ENCODE measurements around the gene FREY1.

FREY1 gene

DNA sequence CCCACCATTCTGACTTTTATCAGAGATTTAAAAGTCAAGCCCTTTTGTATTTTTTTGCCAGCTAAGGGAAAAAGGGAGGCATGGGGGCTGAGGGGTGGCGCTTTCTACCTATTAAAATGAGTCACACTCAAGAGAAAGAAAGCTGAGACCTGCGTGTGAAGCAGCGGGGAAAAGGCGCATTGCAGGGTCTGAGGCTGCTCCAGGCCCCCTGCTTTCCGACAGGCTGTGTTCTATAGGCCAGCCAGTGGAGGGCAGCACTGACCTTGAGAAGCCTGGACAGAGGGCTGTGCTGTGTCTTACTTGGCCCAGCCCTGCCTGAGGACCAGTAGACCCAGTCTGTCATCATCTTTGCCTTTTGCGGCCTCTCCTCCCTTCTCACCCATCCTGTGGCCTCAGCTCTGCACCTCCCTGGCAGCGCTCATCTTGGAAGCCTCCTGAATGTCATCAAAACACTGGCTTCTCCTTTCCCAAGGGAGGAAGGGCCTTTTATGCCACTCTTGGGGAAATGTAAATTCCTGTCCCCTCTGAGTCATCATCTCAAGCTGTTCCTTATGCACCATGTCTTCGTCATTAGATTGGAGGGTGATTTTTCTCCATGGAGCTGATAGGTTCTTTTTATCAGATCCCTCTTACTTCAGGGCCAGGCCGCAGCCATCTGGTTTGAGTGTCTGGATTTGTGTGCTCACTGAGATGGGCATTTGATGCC lies 34.3 kb downstream of the FREY1 start (continued):
- TF ChIP-seq, protein P1, sequence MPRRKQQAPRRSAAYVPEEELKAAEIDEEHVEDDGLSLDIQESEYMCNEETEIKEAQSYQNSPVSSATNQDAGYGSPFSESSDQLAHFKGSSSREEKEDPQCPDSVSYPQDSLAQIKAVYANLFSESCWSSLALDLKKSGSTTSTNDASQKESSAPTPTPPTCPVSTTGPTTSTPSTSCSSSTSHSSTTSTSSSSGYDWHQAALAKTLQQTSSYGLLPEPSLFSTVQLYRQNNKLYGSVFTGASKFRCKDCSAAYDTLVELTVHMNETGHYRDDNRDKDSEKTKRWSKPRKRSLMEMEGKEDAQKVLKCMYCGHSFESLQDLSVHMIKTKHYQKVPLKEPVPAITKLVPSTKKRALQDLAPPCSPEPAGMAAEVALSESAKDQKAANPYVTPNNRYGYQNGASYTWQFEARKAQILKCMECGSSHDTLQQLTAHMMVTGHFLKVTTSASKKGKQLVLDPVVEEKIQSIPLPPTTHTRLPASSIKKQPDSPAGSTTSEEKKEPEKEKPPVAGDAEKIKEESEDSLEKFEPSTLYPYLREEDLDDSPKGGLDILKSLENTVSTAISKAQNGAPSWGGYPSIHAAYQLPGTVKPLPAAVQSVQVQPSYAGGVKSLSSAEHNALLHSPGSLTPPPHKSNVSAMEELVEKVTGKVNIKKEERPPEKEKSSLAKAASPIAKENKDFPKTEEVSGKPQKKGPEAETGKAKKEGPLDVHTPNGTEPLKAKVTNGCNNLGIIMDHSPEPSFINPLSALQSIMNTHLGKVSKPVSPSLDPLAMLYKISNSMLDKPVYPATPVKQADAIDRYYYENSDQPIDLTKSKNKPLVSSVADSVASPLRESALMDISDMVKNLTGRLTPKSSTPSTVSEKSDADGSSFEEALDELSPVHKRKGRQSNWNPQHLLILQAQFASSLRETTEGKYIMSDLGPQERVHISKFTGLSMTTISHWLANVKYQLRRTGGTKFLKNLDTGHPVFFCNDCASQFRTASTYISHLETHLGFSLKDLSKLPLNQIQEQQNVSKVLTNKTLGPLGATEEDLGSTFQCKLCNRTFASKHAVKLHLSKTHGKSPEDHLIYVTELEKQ (tag by site-specific recombination; IDR thresholded peaks at IDR 0.05; ENCODE audit: borderline replicate concordance): no peak
- TF ChIP-seq ZNF473 (tag by site-specific recombination; IDR thresholded peaks at IDR 0.05) (no peak), ZIC2 (tag by site-specific recombination; IDR thresholded peaks at IDR 0.05) (0 out of 2 replicates have a peak, but pooled peaks have one; percentile 13), ZNF335 (tag by site-specific recombination; conservative IDR thresholded peaks at IDR 0.05) (peak; percentile 82), ZNF501 (tag by site-specific recombination; IDR thresholded peaks at IDR 0.05) (no peak), ZNF394 (tag by site-specific recombination; IDR thresholded peaks at IDR 0.05; ENCODE audit: borderline replicate concordance) (peak; percentile 77; the same call in 1 of the 2 replicates), SETDB1 (IDR thresholded peaks at IDR 0.05; ENCODE audit: insufficient read length, low read length) (no peak), MEIS1 (CRISPR knock-in tag; IDR thresholded peaks at IDR 0.05; ENCODE audit: borderline replicate concordance) (no peak), ZNF174 (tag by site-specific recombination; IDR thresholded peaks at IDR 0.05) (no peak), ZSCAN30 (tag by site-specific recombination; IDR thresholded peaks at IDR 0.05) (peak; percentile 11; the same call in 1 of the 2 replicates), KLF7 (tag by site-specific recombination; IDR thresholded peaks at IDR 0.05; ENCODE audit: borderline replicate concordance) (no peak), ZNF146 (tag by site-specific recombination; IDR thresholded peaks at IDR 0.05) (no peak), OVOL3 (tag by site-specific recombination; IDR thresholded peaks at IDR 0.05) (no peak), ZNF837 (tag by site-specific recombination; IDR thresholded peaks at IDR 0.05) (no peak), ZFP37 (tag by site-specific recombination; IDR thresholded peaks at IDR 0.05) (peak; percentile 58; the same call in 1 of the 2 replicates), ZNF600 (tag by site-specific recombination; IDR thresholded peaks at IDR 0.05) (peak; percentile 55), ZNF654 (tag by site-specific recombination; IDR thresholded peaks at IDR 0.05; ENCODE audit: low read depth) (peak; percentile 92), ZNF10 (tag by site-specific recombination; IDR thresholded peaks at IDR 0.05) (no peak), ZNF560 (tag by site-specific recombination; IDR thresholded peaks at IDR 0.05; ENCODE audit: borderline replicate concordance) (no peak)
- TF ChIP-seq, protein P2, sequence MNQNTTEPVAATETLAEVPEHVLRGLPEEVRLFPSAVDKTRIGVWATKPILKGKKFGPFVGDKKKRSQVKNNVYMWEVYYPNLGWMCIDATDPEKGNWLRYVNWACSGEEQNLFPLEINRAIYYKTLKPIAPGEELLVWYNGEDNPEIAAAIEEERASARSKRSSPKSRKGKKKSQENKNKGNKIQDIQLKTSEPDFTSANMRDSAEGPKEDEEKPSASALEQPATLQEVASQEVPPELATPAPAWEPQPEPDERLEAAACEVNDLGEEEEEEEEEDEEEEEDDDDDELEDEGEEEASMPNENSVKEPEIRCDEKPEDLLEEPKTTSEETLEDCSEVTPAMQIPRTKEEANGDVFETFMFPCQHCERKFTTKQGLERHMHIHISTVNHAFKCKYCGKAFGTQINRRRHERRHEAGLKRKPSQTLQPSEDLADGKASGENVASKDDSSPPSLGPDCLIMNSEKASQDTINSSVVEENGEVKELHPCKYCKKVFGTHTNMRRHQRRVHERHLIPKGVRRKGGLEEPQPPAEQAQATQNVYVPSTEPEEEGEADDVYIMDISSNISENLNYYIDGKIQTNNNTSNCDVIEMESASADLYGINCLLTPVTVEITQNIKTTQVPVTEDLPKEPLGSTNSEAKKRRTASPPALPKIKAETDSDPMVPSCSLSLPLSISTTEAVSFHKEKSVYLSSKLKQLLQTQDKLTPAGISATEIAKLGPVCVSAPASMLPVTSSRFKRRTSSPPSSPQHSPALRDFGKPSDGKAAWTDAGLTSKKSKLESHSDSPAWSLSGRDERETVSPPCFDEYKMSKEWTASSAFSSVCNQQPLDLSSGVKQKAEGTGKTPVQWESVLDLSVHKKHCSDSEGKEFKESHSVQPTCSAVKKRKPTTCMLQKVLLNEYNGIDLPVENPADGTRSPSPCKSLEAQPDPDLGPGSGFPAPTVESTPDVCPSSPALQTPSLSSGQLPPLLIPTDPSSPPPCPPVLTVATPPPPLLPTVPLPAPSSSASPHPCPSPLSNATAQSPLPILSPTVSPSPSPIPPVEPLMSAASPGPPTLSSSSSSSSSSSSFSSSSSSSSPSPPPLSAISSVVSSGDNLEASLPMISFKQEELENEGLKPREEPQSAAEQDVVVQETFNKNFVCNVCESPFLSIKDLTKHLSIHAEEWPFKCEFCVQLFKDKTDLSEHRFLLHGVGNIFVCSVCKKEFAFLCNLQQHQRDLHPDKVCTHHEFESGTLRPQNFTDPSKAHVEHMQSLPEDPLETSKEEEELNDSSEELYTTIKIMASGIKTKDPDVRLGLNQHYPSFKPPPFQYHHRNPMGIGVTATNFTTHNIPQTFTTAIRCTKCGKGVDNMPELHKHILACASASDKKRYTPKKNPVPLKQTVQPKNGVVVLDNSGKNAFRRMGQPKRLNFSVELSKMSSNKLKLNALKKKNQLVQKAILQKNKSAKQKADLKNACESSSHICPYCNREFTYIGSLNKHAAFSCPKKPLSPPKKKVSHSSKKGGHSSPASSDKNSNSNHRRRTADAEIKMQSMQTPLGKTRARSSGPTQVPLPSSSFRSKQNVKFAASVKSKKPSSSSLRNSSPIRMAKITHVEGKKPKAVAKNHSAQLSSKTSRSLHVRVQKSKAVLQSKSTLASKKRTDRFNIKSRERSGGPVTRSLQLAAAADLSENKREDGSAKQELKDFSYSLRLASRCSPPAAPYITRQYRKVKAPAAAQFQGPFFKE (tag by site-specific recombination; IDR thresholded peaks at IDR 0.05; ENCODE audit: borderline replicate concordance): no peak
- TF ChIP-seq, protein P3, sequence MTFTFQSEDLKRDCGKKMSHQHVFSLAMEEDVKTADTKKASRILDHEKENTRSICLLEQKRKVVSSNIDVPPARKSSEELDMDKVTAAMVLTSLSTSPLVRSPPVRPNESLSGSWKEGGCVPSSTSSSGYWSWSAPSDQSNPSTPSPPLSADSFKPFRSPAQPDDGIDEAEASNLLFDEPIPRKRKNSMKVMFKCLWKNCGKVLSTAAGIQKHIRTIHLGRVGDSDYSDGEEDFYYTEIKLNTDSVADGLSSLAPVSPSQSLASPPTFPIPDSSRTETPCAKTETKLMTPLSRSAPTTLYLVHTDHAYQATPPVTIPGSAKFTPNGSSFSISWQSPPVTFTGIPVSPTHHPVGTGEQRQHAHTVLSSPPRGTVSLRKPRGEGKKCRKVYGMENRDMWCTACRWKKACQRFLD (tag by site-specific recombination; IDR thresholded peaks at IDR 0.05): no peak
- TF ChIP-seq, protein P4, sequence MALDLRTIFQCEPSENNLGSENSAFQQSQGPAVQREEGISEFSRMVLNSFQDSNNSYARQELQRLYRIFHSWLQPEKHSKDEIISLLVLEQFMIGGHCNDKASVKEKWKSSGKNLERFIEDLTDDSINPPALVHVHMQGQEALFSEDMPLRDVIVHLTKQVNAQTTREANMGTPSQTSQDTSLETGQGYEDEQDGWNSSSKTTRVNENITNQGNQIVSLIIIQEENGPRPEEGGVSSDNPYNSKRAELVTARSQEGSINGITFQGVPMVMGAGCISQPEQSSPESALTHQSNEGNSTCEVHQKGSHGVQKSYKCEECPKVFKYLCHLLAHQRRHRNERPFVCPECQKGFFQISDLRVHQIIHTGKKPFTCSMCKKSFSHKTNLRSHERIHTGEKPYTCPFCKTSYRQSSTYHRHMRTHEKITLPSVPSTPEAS (tag by site-specific recombination; IDR thresholded peaks at IDR 0.05): no peak
- TF ChIP-seq, protein P5, sequence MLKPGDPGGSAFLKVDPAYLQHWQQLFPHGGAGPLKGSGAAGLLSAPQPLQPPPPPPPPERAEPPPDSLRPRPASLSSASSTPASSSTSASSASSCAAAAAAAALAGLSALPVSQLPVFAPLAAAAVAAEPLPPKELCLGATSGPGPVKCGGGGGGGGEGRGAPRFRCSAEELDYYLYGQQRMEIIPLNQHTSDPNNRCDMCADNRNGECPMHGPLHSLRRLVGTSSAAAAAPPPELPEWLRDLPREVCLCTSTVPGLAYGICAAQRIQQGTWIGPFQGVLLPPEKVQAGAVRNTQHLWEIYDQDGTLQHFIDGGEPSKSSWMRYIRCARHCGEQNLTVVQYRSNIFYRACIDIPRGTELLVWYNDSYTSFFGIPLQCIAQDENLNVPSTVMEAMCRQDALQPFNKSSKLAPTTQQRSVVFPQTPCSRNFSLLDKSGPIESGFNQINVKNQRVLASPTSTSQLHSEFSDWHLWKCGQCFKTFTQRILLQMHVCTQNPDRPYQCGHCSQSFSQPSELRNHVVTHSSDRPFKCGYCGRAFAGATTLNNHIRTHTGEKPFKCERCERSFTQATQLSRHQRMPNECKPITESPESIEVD (tag by site-specific recombination; IDR thresholded peaks at IDR 0.05): no peak
- TF ChIP-seq, protein P6, sequence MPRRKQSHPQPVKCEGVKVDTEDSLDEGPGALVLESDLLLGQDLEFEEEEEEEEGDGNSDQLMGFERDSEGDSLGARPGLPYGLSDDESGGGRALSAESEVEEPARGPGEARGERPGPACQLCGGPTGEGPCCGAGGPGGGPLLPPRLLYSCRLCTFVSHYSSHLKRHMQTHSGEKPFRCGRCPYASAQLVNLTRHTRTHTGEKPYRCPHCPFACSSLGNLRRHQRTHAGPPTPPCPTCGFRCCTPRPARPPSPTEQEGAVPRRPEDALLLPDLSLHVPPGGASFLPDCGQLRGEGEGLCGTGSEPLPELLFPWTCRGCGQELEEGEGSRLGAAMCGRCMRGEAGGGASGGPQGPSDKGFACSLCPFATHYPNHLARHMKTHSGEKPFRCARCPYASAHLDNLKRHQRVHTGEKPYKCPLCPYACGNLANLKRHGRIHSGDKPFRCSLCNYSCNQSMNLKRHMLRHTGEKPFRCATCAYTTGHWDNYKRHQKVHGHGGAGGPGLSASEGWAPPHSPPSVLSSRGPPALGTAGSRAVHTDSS (tag by site-specific recombination; IDR thresholded peaks at IDR 0.05): no peak

Measured in HEK293 (cell line).